GM12873 (cell line): ENCODE data around the gene OR2S2.

ENCODE experiments used
- CTCF ChIP-seq: IDR thresholded peaks from 2 replicates; pipeline ENCODE4 v1.5.1; 2012; ENCODE audit warnings: low read depth, mild to moderate bottlenecking, moderate library complexity, low read length, control low read depth; ENCODE audit not compliant: insufficient read depth; ENCODE audit errors: missing control alignments

OR2S2 gene

GRCh38 chr9:35935755-35936509, 22.0 kb downstream of the OR2S2 start:
- TF ChIP-seq CTCF, result no peak

GRCh38 chr9:35935261-35935660, 22.7 kb downstream of the OR2S2 start:
- TF ChIP-seq CTCF, result no peak

GRCh38 chr9:35933550-35934067, 24.3 kb downstream of the OR2S2 start:
- no peak for TF ChIP-seq CTCF

GRCh38 chr9:35932735-35933134, 25.2 kb downstream of the OR2S2 start:
- no peak for TF ChIP-seq CTCF

- TF ChIP-seq CTCF, result no peak
These were observed 27.0 kb downstream of the OR2S2 start for GRCh38 chr9:35930989-35931388.

- no peak for TF ChIP-seq CTCF
These were observed 27.4 kb downstream of the OR2S2 start for GRCh38 chr9:35930521-35930920.

GRCh38 chr9:35929453-35929718, 28.6 kb downstream of the OR2S2 start:
- no peak for TF ChIP-seq CTCF
